DOHH2 (cell line): Measurements from ENCODE around the gene BICRA.

Experiments used
- H3F3A ChIP-seq: fragments of 200-600 bp; sonication (generic), shearing (Covaris generic); 2 replicates; pipeline ENCODE4 v1.6.0; 2016; ENCODE audit warnings: antibody characterized with exemption, mild to moderate bottlenecking; ENCODE audit not compliant: control insufficient read depth, insufficient read depth
- H3K27ac ChIP-seq: fragments of 200-600 bp; sonication (generic); 2 replicates; pipeline ENCODE4 v1.5.1; 2014; ENCODE audit warnings: low read depth, mild to moderate bottlenecking, low read length, moderate library complexity
- H3K27me3 ChIP-seq: fragments of 200-600 bp; sonication (generic); 2 replicates; pipeline ENCODE4 v1.6.1; 2014; ENCODE audit warnings: mild to moderate bottlenecking, low read length, mixed read lengths; ENCODE audit not compliant: control insufficient read depth
- H3K36me3 ChIP-seq: fragments of 200-600 bp; sonication (generic); 2 replicates; pipeline ENCODE4 v1.6.1; 2014; ENCODE audit warnings: mild to moderate bottlenecking, low read length, moderate library complexity, mixed read lengths; ENCODE audit not compliant: control insufficient read depth
- H3K4me1 ChIP-seq: fragments of 200-600 bp; sonication (generic); 2 replicates; pipeline ENCODE4 v1.6.1; 2014; ENCODE audit warnings: mild to moderate bottlenecking, low read length, mixed read lengths; ENCODE audit not compliant: control insufficient read depth
- H3K4me2 ChIP-seq: fragments of 200-600 bp; sonication (generic); 2 replicates; pipeline ENCODE4 v1.6.0; 2014; ENCODE audit warnings: mild to moderate bottlenecking, low read length, moderate library complexity
- H3K4me3 ChIP-seq: fragments of 200-600 bp; sonication (generic); 2 replicates; pipeline ENCODE4 v1.5.1; 2014; ENCODE audit warnings: mild to moderate bottlenecking, low read length, mixed read lengths
- H3K79me2 ChIP-seq: fragments of 200-600 bp; sonication (generic); 2 replicates; pipeline ENCODE4 v1.6.1; 2014; ENCODE audit warnings: mild to moderate bottlenecking, low read length, mixed read lengths; ENCODE audit not compliant: control insufficient read depth
- H3K9me2 ChIP-seq: fragments of 200-600 bp; sonication (generic); replicated peaks from 2 replicates; pipeline ENCODE4 v1.6.1; 2014; ENCODE audit warnings: mild to moderate bottlenecking, low read length, mixed read lengths; ENCODE audit not compliant: control insufficient read depth
- H3K9me3 ChIP-seq: fragments of 200-600 bp; sonication (generic); 2 replicates; pipeline ENCODE4 v1.6.1; 2014; ENCODE audit warnings: antibody characterized with exemption, low read length, mixed read lengths; ENCODE audit not compliant: control insufficient read depth, insufficient read depth
- H4K20me1 ChIP-seq: fragments of 200-600 bp; sonication (generic); 2 replicates; pipeline ENCODE4 v1.6.0; 2014; ENCODE audit warnings: low read depth, mild to moderate bottlenecking, antibody characterized with exemption, low read length, moderate library complexity; ENCODE audit not compliant: control insufficient read depth, insufficient read depth
- CTCF ChIP-seq: fragments of 200-600 bp; sonication (generic); IDR thresholded peaks from one replicate; pipeline ENCODE4 v1.5.1; 2014; ENCODE audit warnings: antibody characterized with exemption, mild to moderate bottlenecking, low read depth, low read length; ENCODE audit not compliant: poor library complexity, severe bottlenecking
- EZH2phosphoT487 ChIP-seq: fragments of 200-600 bp; sonication (generic); IDR thresholded peaks from 2 replicates; pipeline ENCODE4 v1.6.1; 2017; ENCODE audit warnings: borderline replicate concordance, mild to moderate bottlenecking, antibody characterized with exemption, low read length, moderate library complexity, mixed read lengths

BICRA gene

DNA sequence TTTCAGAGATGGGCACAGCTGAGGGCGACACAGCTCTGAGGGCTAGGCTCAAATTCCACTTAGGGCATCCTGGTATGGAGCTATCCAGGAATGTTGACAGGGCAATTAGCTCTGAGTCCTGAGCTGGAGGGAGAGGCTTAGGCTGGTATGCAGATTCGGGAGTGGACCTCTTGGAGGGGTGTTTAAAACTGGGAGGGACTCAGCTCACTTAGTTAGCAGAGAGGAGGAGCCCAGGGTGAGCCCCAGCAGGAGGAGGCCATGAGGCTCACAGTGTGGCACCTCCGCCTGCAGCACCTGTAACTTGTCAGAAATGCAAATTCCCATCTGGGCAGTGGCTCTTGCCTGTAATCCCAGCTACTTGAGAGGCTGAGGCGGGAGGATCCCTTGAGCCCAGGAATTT is 126.2 kb downstream of the BICRA start:
- no peaks in the 10 kb centered on the region for H3K79me2 ChIP-seq
- H3K27me3 ChIP-seq = no peaks in the 10 kb centered on the region
- H3F3A ChIP-seq = 0 out of 2 replicates have a peak, but pooled peaks cover 3% of the 10 kb centered on the region
- TF ChIP-seq CTCF (no peak), EZH2phosphoT487 (no peak)
- H3K9me3 ChIP-seq = no peaks in the 10 kb centered on the region
- no peak overlapping the region for H3K27ac ChIP-seq
- no peak overlapping the region for H3K4me3 ChIP-seq
- no peaks in the 10 kb centered on the region for H3K9me2 ChIP-seq
- H3K4me2 ChIP-seq = no peak overlapping the region
- H3K36me3 ChIP-seq = no peaks in the 10 kb centered on the region
- no peaks in the 10 kb centered on the region for H4K20me1 ChIP-seq
- peaks cover 7% of the 10 kb centered on the region for H3K4me1 ChIP-seq

GRCh38 chr19:47740866-47741519 is 132.1 kb downstream of the BICRA start:
- H3K9me2 ChIP-seq = no peaks in the 10 kb centered on the region

GRCh38 chr19:47741544-47742140 is 132.7 kb downstream of the BICRA start:
- Histone ChIP-seq H3K4me1 (peaks cover 50% of the 10 kb centered on the region), H3F3A (0 out of 2 replicates have a peak, but pooled peaks cover 3% of the 10 kb centered on the region), H4K20me1 (peaks cover 1% of the 10 kb centered on the region; the same call in 1 of the 2 replicates), H3K27ac (no peak overlapping the region), H3K27me3 (no peaks in the 10 kb centered on the region), H3K4me3 (no peak overlapping the region), H3K79me2 (peaks cover 13% of the 10 kb centered on the region), H3K9me2 (no peaks in the 10 kb centered on the region), H3K36me3 (peaks cover 3% of the 10 kb centered on the region), H3K9me3 (no peaks in the 10 kb centered on the region), H3K4me2 (no peak overlapping the region)
- TF ChIP-seq CTCF (no peak), EZH2phosphoT487 (no peak)

More at GRCh38 chr19:47740866-47741519, 132.1 kb downstream of the BICRA start:
- Histone ChIP-seq H4K20me1 (no peaks in the 10 kb centered on the region), H3K79me2 (peaks cover 7% of the 10 kb centered on the region), H3K4me3 (no peak overlapping the region), H3K4me1 (peaks cover 44% of the 10 kb centered on the region), H3K27ac (no peak overlapping the region), H3K9me3 (no peaks in the 10 kb centered on the region), H3K4me2 (no peak overlapping the region), H3F3A (0 out of 2 replicates have a peak, but pooled peaks cover 3% of the 10 kb centered on the region), H3K36me3 (no peaks in the 10 kb centered on the region), H3K27me3 (no peaks in the 10 kb centered on the region)
- TF ChIP-seq EZH2phosphoT487 (no peak), CTCF (no peak)
